Measurements from ENCODE around the gene WDR7. TPM values are rescaled to one million over a fixed set of nuclear protein-coding genes. Genes with fewer than 3 reads are reported as not detected.

The WDR7 gene
- total and polyA plus RNA-seq, 9 of the 15 experiments (the other 6 are each of a cell fraction or from before 2014, with no cell fraction given) = 1.4 to 9.4 (median 5.3) TPM

GRCh38 chr18:56650944-56651770 is at the start of gene WDR7 (continued):
- TF ChIP-seq ARID4B (CRISPR knock-in tag; IDR thresholded peaks at IDR 0.05) = peak; percentile 94
- peak; percentile 98 for TF ChIP-seq TFAP4 (CRISPR knock-in tag; IDR thresholded peaks at IDR 0.05; ENCODE audit: borderline replicate concordance)
- peak; percentile 67; the same call in 1 of the 2 replicates for TF ChIP-seq PHF8 (IDR thresholded peaks at IDR 0.05; ENCODE audit: borderline replicate concordance, low read length)
- TF ChIP-seq NR2C1 (IDR thresholded peaks at IDR 0.05) = peak; percentile 100
- peak; percentile 100 for TF ChIP-seq NR2C1 (tag; IDR thresholded peaks at IDR 0.05)
- TF ChIP-seq KLF1 (tag; IDR thresholded peaks at IDR 0.05) = peak; percentile 39; the same call in 1 of the 2 replicates
- no peak for TF ChIP-seq PML (IDR thresholded peaks at IDR 0.05; ENCODE audit: low read length)
- no peak for TF ChIP-seq ID3 (CRISPR knock-in tag; IDR thresholded peaks at IDR 0.05)
- TF ChIP-seq ID3 (tag; IDR thresholded peaks at IDR 0.05) = 0 out of 2 replicates have a peak, but pooled peaks have one; percentile 41
- peak; percentile 72 for TF ChIP-seq SUPT5H (IDR thresholded peaks at IDR 0.05)
- TF ChIP-seq ZKSCAN3 (CRISPR knock-in tag; IDR thresholded peaks at IDR 0.05) = no peak
- TF ChIP-seq POLR2G (IDR thresholded peaks at IDR 0.05; ENCODE audit: low read depth, low read length) = peak; percentile 85
- no peak; the same call in 1 of the 2 replicates for TF ChIP-seq NBN (IDR thresholded peaks at IDR 0.05; ENCODE audit: low read depth)
- TF ChIP-seq ETS1 (conservative IDR thresholded peaks at IDR 0.05; ENCODE audit: control insufficient read depth, low read depth, low read length) = 0 out of 2 replicates have a peak, but pooled peaks have one; percentile 48
- 0 out of 2 replicates have a peak, but pooled peaks have one; percentile 28 for TF ChIP-seq DPF2 (IDR thresholded peaks at IDR 0.05)
- TF ChIP-seq IRF9 (tag; IDR thresholded peaks at IDR 0.05) = peak; percentile 69
- peak; percentile 92 for TF ChIP-seq PKNOX1 (IDR thresholded peaks at IDR 0.05)

All from K562 (cell line).